GM21423 (cell line): ENCODE results near the gene ENO3.
A peak's percentile ranks its signal among the peaks of the same experiment; 100 is the strongest.

Experiments used
- ATAC-seq: cut with Tn5 transposase; IDR thresholded peaks from one replicate; pipeline ENCODE4 v1.9.1; 2021; ENCODE audit warnings: mild to moderate bottlenecking, moderate library complexity; ENCODE audit not compliant: unreplicated experiment

ENO3 gene

DNA sequence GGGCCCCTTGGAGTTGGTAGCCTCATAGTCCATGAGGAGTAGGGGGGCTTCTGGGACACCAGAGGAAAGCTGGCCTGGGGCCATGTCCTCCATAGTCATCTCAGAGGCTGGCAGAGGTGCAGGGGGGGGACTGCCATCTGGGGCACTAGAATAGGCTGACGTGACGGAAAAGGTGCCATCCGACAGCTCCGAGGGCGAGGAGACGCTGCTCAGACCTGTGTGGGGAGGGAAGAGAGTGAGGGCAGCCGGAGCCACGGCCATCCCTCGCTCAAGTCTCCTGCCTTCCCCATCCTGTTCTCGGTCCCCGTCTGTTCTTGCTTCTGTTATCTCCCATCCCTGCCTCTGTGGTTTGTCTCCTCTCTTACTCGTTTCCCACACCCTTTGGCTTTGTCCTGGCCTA lies 21.4 kb downstream of the ENO3 start:
- no peak for ATAC-seq

DNA sequence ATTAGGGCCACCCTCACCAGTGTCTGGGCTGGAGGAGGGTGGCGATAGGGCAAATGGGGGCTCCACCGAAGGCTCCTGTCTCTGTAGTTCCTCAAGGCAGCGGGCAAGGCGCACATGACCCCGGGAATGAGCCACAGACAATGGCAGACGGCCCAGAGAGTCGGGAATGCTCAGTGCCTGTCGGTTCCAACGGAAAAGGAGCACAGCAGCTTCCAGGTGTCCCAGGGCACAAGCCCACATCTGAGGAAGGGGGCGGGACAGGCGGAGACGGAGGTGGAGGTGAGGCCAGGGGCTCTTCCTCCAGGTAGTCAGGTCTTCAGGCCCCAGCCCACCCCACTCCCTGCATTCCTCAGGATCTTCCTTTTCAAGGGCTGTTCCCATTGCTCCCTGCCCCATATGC lies 21.8 kb downstream of the ENO3 start:
- no peak for ATAC-seq

DNA sequence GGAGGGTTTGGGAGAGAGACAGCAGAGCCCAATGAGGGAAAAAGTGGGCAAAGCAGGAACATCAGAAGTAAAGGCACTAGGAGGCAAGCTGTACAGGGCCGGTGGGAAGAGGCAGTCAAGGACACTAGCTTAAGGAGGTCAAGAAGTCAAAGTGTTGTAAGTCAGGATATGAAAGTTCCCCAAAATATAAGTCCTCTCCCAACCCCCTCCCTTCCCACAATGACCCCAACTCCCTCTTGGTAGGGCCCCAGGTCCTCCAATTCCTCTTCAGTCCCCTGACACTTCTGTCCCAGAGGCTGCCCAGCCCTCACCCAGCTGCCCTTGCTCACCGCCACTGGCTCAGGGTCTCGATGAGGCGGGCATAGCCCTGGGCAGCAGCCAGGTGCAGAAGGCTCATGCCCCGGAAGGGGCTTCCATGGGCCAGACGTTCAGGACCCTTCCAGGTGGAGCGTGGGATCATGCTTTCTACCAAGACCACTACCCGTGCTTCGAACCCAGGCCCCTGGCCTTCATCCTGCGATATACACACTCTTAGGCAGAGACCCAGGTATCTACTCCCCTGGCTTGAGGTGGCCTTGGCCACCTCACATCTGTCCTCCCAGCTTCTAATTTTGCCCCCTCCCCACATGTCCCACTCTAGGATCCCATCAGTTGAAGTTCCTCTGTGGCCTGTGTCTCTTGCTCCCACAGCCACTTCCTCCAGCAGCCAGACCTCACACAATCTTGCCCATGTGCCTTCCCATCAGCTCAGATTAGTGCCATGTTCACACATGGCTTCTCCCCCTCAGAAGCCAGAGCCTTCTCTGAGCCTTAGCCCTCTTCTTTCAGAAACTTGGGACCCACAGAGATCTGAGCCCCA lies 22.6 kb downstream of the ENO3 start:
- ATAC-seq = no peak

DNA sequence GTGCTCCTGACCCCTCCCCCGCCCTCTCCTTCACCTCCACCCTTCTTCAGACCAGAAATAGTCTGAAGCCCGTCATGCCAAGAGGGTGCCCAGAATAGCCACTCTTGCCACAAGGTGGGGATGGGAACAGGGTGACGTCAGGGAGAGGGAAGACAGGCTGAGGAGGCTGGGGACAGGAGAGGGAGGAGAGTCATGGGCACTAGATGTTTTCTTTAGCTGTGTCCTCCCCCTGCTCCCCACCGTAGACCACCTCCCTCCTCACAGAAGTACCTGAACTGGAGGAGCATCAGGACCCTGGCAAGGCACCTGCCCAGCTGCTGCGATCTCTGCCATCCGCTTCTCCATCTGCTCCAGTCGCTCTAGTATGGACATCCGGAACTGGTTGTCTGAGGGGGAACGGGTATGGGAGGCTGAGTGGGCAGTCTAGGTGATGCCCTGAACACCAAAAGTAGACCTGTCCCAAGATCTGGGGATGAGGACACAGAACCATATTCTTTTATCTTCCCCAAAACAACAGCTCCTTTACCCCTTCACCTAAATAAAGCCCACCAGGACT lies 23.3 kb downstream of the ENO3 start:
- ATAC-seq = no peak

DNA sequence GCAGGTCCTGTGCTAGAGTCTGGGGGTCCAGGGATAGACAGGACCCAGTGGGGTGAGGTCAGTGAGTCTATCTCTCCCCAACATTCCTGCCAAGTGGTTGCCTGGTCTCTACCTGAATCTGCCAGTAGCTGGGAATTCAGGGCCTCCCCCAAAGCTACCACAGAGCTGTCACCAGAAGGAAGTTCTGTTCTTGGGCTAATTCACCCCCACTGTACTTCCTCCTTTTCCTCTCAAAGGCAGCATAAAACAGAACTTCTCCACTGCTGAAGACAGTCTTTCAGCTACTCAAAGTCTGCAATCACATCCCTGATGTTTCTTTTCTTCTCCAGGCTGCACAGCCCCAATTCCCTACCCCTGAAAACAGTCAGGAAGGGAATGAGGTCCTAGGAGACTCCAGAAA lies 27.8 kb downstream of the ENO3 start:
- ATAC-seq = no peak

DNA sequence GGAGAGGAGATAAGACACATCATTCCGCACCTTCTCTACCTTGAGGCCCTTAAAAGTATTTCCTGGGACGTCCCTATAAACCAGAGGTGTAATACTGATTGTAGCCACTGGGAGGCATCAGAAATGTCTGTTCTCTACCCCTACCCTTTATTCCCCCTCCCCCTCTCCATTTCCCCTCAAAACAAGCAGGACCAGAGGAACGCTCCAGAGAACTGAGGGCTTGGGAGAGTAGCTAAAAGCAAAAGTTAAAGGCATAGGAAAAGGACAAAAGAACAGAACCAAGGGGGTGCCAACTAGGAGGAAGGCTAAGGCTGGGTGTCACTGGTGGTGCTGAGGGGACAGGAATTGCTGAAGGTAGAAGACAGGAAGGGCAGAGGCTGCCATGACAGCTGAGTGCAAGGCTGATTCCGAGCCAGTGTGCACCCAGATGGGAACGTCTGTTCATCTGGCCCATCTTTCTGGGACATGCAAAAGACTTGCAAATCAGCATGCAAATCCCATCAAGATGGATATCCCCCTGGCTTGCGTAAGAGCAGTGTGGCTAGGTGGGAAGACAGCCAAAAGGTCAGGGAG lies 29.8 kb downstream of the ENO3 start:
- ATAC-seq = no peak

DNA sequence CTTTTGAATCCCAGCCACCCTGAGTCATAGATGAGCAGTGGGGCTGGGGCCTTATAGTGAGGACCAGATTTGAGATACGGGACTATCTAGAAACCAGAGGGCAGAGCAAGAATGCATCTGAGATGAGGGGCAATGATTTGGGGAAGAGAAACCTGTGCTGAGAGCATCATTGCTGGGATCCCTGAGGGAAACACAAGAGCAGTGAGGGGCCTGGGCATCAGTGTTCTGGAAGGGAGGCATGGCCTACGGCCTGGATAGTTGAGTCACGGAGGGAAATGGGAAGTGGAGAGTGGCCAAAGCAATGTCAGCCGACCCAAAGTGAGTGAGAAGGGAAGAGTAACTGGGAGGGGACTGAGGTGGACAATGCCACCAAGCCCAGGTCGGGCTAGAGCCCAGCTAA lies 31.4 kb downstream of the ENO3 start:
- ATAC-seq = no peak

DNA sequence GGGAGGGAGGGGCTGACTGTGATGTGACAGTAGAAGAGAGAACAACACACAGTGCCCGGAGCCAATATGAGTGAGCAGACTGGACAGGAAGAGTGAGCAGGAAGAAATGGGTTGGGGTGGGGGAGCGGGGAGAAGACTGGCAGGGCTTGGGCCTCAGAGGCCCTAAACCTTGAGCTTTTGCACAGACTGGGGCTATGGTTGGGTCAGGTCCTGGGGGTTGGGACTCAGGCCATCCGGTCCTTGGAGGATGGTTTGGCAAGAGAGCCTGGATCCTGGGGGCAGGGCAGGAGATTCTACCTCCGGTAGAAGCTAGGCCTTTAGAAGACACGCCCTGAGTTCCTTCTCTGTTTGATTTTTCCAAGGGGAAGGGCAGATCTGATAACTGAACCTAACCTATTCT lies 35.5 kb downstream of the ENO3 start:
- ATAC-seq = no peak

DNA sequence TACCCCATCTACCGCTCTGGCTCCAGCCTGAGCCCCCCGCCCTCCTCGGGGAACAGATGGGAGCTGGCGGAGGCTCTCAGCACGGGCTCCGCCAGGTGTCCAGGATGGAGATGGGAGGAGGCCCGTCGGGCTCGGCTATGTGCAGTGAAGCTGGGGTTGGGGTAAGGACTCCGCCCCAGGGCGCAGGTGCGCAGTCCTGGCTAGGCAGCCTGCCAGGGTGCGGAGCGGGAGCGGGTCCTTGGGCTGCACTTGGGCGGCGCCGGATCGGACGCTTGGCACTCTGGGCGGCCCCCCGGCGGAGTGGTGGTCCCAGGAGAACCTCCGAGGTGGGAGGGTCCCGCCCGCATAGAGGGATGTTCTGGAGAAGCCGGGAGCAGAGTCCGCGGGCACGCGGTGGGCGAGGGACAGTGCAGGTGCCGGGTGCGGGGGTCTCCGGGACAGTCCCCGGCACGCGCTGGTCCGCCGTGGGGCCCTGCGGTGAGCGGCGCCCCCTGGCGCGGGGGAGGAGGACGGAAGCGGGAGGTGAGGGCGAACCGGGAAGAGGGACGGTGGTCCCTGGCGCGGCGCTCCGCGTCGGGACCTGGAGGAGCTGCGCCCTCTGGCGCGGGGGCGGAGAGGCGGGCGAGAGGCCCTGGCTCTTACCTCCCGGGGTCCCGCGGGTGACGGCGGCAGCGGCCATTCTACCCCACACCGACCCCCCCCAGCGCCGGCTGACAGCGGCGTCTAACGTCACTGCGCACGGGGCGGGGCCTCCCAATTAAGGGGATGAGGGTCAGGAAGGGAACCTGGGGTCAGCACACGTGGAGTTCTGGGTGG lies 36.2 kb downstream of the ENO3 start, which contains the start of gene CAMTA2:
Gene CAMTA2 (minus strand): TSS at position 725 of the 816 bp plus-strand sequence. CDS start 1,453 bp downstream, outside the sequence.
- peak; percentile 65 for ATAC-seq

DNA sequence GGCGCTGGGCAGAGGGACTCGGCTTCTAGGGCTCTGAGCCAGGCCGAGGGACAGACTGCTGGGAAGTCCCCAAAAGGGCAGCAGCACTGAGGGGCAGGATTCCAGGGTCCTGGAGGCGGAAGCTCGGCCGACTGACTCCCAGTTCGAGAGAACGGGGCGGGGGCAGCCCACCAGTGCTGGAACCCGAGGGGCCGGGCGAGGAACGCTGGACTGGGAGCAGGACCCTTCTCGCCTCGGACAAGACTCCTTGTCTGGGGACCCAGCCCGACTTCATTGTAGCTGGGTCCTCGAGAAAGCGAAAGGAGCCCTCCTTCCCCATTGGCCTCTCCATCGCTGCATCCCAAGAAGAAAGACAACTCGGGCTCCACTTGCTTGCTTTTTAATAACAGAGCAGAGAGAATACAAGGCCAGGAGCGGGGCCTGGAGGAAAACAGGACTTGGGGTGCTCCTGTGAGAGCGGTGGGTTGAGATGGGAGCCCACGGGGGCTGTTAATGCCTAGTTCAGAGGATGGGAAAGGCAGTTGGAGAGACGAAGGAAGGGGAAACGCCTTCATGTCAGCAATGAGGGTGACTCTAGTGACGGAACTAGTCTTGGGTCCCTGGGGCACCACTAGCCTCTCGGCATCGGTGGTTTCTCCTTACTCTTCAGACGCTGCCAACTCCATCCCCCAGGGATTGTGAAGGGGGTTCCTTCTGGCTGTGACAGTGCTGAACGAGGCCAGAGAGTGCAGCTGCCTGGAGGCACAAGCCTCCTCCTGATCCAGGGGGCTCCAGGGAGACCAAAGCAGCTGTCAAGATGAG lies 37.0 kb downstream of the ENO3 start:
- ATAC-seq = peak; percentile 6

DNA sequence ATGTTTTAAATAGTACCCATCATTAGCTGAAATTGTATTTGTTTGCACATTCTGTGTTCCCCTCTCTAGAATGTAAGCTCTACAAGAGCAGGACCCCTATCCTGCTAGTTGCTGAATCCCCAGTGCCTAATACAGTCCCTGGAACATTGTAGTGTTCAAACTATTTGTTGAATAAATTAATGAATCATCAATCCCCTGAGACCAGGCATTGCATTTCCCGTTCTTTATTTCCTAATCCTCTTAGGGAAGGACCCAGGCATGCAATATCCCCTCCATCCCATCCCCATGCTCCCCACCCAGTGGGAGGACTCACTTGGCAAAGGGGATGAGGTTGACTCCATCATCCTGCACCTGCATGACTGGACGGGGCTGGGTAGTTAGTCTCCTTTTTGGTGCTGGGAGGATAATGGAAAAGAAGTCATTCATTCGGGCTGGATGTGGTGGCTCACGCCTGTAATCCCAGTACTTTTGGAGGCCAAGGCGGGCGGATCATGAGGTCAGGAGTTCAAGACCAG lies 43.2 kb downstream of the ENO3 start:
- ATAC-seq = no peak

DNA sequence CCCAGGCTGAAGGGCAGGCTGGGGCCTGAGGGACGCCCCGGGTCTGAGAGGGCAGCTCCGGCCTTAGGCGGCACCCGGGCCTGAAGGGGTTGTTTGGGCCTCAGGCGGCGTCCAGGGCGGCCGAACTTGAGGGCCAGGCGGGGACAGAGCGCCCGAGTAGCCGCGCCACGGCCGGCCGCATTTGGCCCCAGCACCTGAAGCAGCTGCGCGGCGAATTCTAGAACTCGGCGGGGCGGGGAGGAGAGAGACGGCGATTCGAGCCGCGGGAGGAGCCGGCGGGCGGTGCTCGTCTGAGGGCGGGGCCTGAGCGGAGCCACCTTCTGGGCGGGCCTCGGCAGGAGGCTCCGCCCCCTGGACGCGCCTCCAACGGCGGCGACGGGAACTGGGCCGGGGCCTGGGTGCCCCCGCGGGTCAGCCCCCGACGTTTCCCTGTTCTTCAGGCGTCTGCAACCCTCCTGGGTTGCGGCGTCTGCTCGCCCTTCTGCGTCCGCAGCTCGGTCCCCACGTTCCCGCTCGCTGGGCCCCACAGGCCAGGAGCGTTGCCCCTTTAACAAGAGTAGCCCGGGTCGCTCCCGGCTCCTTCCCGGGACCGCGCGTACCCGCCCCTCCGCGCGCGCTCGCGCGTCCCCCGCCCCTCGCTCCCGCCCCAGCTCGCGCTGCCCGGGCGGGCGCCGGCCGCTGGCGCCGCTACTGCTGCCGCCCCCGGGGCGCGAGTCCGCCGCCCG lies 46.5 kb downstream of the ENO3 start, which contains the start of the genes INCA1 and KIF1C:
Gene INCA1 (minus strand): TSS at position 221 of the 725 bp plus-strand sequence. CDS start 3,085 bp downstream, outside the sequence.
Gene KIF1C (plus strand): TSS at position 649 of the 725 bp plus-strand sequence. CDS start 2,297 bp downstream, outside the sequence.
- ATAC-seq = peak; percentile 84

DNA sequence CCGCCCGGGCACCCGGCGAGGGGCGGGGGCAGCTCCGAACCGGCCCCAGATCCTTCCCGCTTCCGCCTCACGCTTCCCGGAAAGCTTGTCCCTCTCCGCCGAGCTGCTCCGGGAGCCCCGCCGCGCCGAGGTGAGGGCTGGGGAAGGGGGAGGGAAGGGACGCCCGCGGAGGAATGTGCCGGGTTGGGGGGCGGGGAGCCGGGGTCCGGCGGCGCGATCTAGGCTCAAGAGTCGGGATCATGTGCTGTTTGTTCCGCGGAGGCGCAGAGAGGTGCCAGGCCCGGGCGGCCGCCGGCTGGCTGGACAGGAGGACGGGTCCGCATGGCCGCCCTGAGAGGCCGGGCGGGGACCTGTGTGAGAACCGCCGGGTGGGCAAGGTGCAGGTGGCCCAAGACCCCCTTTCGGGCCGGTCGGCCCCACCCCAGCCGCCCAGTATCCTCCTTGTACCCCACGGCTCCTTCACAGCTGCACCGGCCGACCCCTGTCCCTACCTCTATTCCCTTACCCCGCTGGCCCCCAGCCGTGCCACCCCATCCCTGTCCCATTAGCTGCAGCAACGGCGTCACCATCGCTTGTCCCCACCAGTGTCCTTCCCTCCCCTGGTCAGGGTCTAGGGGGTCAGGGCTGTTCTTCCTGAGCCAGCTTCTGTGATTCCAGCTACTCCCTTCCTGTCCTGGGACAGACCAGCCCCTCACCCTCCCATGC lies 47.3 kb downstream of the ENO3 start:
- peak; percentile 2 for ATAC-seq

DNA sequence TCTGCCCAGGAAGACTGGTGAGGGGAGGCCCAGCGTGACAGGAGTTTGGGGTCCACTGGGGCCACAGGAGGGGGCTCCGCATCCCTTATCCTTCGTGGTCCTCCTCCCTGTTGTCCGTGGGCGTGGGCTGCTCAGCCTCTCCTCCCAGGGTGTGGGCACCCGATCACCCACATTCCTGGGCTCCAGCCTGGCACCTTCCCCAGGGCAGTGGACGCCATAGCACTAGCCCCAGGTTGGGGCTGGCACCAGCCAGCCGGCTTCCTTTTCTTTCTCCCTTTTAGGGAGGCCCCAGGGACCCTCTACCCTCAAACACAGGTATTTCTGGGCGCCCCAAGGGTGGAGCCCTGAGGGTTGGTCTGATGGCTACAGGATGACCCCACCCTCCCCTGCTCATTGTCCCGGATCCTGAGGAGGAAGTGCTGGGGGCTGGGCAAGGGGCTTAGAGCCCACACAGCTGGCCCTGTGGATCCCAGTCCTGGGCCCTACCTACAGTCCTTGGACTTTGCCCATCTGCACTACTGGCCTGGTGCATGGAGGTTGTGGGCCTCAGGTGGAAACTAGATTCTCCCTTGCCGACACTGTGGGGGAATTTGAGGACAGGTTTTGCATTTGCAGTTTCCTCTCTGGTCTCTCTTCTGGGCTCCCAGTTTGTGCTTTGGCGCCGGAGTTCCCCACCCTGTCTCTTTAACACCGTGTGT lies 48.0 kb downstream of the ENO3 start:
- ATAC-seq = no peak

DNA sequence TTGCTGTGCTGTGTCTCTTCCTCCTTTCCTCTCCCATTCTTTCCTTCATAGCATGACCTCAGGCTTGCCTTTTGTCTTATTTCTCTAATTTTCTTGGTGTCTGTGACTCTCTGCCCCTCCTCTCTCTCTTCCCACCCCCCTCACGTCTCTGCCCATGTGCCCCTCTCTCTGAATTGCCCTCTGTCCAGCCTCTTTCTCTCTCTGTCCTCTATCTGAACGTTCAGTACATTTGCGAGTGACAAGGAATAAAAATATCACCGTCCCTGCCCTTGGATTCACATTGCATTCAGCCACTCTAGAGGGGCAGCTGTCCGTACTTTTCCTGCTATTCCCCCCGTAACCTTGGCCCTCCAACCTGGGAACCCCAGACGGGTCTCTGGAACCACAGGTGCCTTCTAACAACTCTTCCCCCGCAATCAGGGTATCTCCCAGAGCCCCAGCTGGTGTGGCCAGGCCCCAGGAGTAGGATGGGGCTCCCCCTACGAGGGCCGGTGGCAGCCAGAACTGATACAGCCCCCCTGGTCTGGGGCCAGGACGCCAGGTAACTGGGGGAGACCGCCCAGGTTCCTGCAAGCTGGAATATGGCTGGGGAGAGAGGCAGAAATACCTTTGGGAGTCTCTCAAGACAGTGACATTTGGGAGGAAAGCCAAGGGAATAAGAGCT lies 48.6 kb downstream of the ENO3 start:
- no peak for ATAC-seq

DNA sequence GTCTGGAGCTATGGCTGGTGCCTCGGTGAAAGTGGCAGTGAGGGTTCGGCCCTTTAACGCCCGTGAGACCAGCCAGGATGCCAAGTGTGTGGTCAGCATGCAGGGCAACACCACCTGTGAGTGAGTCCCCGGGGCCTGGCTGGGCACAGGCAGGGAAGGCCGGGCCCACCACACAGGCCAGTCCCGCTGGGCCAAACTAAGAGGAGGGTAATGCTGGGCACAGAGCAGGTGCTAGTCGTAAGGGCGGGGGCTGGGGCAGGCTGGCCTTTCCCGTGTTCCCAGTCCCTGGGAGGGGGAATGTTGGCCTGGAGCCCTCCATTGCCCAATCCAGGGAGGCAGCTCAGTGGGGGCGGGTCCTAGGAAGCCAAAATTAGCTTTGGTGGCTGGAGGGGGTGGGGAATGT lies 49.3 kb downstream of the ENO3 start:
- no peak for ATAC-seq

DNA sequence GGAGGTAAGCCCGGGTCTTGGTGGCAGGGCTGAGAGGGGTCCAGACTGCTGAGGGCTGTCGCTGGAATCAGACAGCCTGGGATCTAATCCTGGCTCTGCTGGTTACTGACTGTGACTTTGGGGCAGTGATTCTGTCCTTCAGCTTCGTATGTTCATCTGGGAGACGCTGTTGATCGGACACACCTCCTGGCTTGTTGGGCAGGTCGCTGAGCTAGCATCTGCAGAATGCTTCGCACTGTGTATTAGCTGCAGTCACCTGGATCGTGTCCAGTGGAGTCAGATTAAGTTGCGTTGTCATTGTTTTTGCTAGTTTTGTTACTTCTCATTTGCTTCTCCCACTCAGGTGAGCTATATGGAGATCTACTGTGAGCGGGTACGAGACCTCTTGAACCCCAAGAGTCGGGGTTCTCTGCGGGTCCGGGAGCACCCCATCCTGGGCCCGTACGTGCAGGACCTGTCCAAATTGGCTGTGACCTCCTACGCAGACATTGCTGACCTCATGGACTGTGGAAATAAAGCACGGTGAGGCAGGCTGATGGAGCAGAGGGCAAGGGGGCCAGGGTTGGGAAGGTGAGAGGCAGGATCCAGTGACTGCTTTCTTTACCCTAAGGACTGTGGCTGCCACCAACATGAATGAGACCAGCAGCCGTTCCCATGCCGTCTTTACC lies 51.3 kb downstream of the ENO3 start:
- no peak for ATAC-seq
